Stimulated activated effector memory CD8-positive, alpha-beta T cell treated with anti-CD3 and anti-CD28 coated beads, Interleukin-12 subunit alpha, Interleukin-12 subunit beta, amount 100 ng/mL, for 72 hours (primary cell): Measurements from ENCODE around the gene RAB3GAP2.
"Not testable (repeated sequence)": the region's sequence is repeated elsewhere in the genome, so short reads cannot be mapped to it uniquely, and the experiment has no call there.

Experiments used
- ATAC-seq: fragments of 150-1000 bp; cut with Tn5 transposase; 2 replicates; pipeline ENCODE4 v1.10.0; 2021
- DNase-seq, 2 donors: peaks; one replicate each; pipeline ENCODE4 v3.0.0; 2021 to 2022; ENCODE audit warnings: low spot score in 2 of 2
- H3K27ac Mint-ChIP-seq: one replicate; pipeline ENCODE4 v1.8.0; 2022; ENCODE audit warnings: mild to moderate bottlenecking, mixed read lengths
- H3K36me3 Mint-ChIP-seq: one replicate; pipeline ENCODE4 v1.8.0; 2022; ENCODE audit warnings: mild to moderate bottlenecking, mixed read lengths
- H3K4me1 Mint-ChIP-seq: one replicate; pipeline ENCODE4 v1.8.0; 2022; ENCODE audit warnings: mixed read lengths
- H3K4me3 Mint-ChIP-seq: one replicate; pipeline ENCODE4 v1.8.0; 2022; ENCODE audit warnings: mild to moderate bottlenecking, mixed read lengths
- H3K9me3 Mint-ChIP-seq: one replicate; pipeline ENCODE4 v1.8.0; 2022; ENCODE audit warnings: mixed read lengths

Gene RAB3GAP2

GRCh38 chr1:220169887-220170286 lies 102.4 kb downstream of the RAB3GAP2 start:
- H3K4me1 Mint-ChIP-seq, H3K4me3 Mint-ChIP-seq, H3K9me3 Mint-ChIP-seq, DNase-seq, H3K27ac Mint-ChIP-seq, ATAC-seq: not testable (repeated sequence)
- peaks cover 96% of the 10 kb centered on the region for H3K36me3 Mint-ChIP-seq

GRCh38 chr1:220166853-220167252 lies 105.4 kb downstream of the RAB3GAP2 start:
- Mint-ChIP-seq H3K27ac (no peak overlapping the region), H3K4me1 (no peaks in the 10 kb centered on the region), H3K36me3 (peaks cover 75% of the 10 kb centered on the region), H3K4me3 (no peak overlapping the region), H3K9me3 (no peaks in the 10 kb centered on the region)
- ATAC-seq (no peak), DNase-seq (no peak)

GRCh38 chr1:220164517-220164916 lies 107.7 kb downstream of the RAB3GAP2 start:
- Mint-ChIP-seq H3K36me3 (peaks cover 57% of the 10 kb centered on the region), H3K4me3 (no peak overlapping the region), H3K4me1 (no peaks in the 10 kb centered on the region), H3K27ac (no peak overlapping the region), H3K9me3 (no peaks in the 10 kb centered on the region)
- no peak for ATAC-seq
- DNase-seq = no peak

- Mint-ChIP-seq H3K36me3 (peaks cover 57% of the 10 kb centered on the region), H3K4me1 (no peaks in the 10 kb centered on the region), H3K4me3 (no peak overlapping the region), H3K27ac (no peak overlapping the region), H3K9me3 (no peaks in the 10 kb centered on the region)
- ATAC-seq = no peak
- no peak for DNase-seq
Measured at GRCh38 chr1:220164116-220164515, 108.1 kb downstream of the RAB3GAP2 start.

GRCh38 chr1:220160027-220160426 lies 112.2 kb downstream of the RAB3GAP2 start:
- ATAC-seq = no peak
- no peak overlapping the region for H3K4me3 Mint-ChIP-seq
- peaks cover 16% of the 10 kb centered on the region for H3K4me1 Mint-ChIP-seq
- H3K9me3 Mint-ChIP-seq = no peaks in the 10 kb centered on the region
- no peak for DNase-seq
- H3K27ac Mint-ChIP-seq = no peak overlapping the region
- peaks cover 50% of the 10 kb centered on the region for H3K36me3 Mint-ChIP-seq

GRCh38 chr1:220159041-220159440 lies 113.2 kb downstream of the RAB3GAP2 start:
- ATAC-seq (no peak), DNase-seq (no peak)
- Mint-ChIP-seq H3K36me3 (peaks cover 52% of the 10 kb centered on the region), H3K27ac (no peak overlapping the region), H3K4me1 (peaks cover 16% of the 10 kb centered on the region), H3K9me3 (no peaks in the 10 kb centered on the region), H3K4me3 (no peak overlapping the region)

- not testable (repeated sequence) for ATAC-seq, DNase-seq, H3K4me3 Mint-ChIP-seq, H3K9me3 Mint-ChIP-seq
- H3K36me3 Mint-ChIP-seq = peaks cover 57% of the 10 kb centered on the region
- H3K4me1 Mint-ChIP-seq = peaks cover 16% of the 10 kb centered on the region
- peak overlapping the region; percentile 12 for H3K27ac Mint-ChIP-seq
Measured at GRCh38 chr1:220158530-220158929, 113.7 kb downstream of the RAB3GAP2 start.

GRCh38 chr1:220157738-220158137 lies 114.5 kb downstream of the RAB3GAP2 start:
- Mint-ChIP-seq H3K9me3 (no peaks in the 10 kb centered on the region), H3K4me3 (no peak overlapping the region), H3K36me3 (peaks cover 64% of the 10 kb centered on the region), H3K27ac (peak overlapping the region; percentile 12), H3K4me1 (peaks cover 16% of the 10 kb centered on the region)
- DNase-seq (no peak), ATAC-seq (no peak)

- Mint-ChIP-seq H3K36me3 (peaks cover 73% of the 10 kb centered on the region), H3K9me3 (no peaks in the 10 kb centered on the region), H3K27ac (peak overlapping the region; percentile 63), H3K4me3 (peak overlapping the region; percentile 3), H3K4me1 (peaks cover 16% of the 10 kb centered on the region)
- ATAC-seq (peak; percentile 79), DNase-seq (no peak)
Measured at GRCh38 chr1:220156620-220157146, 115.6 kb downstream of the RAB3GAP2 start.

- no peaks in the 10 kb centered on the region for H3K9me3 Mint-ChIP-seq
- peaks cover 84% of the 10 kb centered on the region for H3K36me3 Mint-ChIP-seq
- H3K27ac Mint-ChIP-seq = no peak overlapping the region
- H3K4me1 Mint-ChIP-seq = peaks cover 10% of the 10 kb centered on the region
- DNase-seq = no peak
- H3K4me3 Mint-ChIP-seq = no peak overlapping the region
- no peak for ATAC-seq
Measured at GRCh38 chr1:220153147-220153546, 119.1 kb downstream of the RAB3GAP2 start.

GRCh38 chr1:220151454-220151853 lies 120.8 kb downstream of the RAB3GAP2 start:
- Mint-ChIP-seq H3K36me3 (peaks cover 85% of the 10 kb centered on the region), H3K4me3 (no peak overlapping the region), H3K4me1 (peaks cover 3% of the 10 kb centered on the region), H3K9me3 (no peaks in the 10 kb centered on the region), H3K27ac (no peak overlapping the region)
- no peak for ATAC-seq
- DNase-seq = no peak

- no peaks in the 10 kb centered on the region for H3K9me3 Mint-ChIP-seq
- H3K4me1 Mint-ChIP-seq = no peaks in the 10 kb centered on the region
- no peak for DNase-seq
- peak; percentile 42 for ATAC-seq
- peak overlapping the region; percentile 23 for H3K27ac Mint-ChIP-seq
- peaks cover 92% of the 10 kb centered on the region for H3K36me3 Mint-ChIP-seq
- no peak overlapping the region for H3K4me3 Mint-ChIP-seq
Measured at GRCh38 chr1:220149742-220150141, 122.5 kb downstream of the RAB3GAP2 start.

- DNase-seq = no peak
- no peaks in the 10 kb centered on the region for H3K9me3 Mint-ChIP-seq
- no peaks in the 10 kb centered on the region for H3K4me1 Mint-ChIP-seq
- no peak for ATAC-seq
- no peak overlapping the region for H3K27ac Mint-ChIP-seq
- H3K36me3 Mint-ChIP-seq = peaks cover 95% of the 10 kb centered on the region
- no peak overlapping the region for H3K4me3 Mint-ChIP-seq
Measured at GRCh38 chr1:220144051-220144450, 128.2 kb downstream of the RAB3GAP2 start.

- ATAC-seq (no peak), DNase-seq (no peak)
- peaks cover 97% of the 10 kb centered on the region for H3K36me3 Mint-ChIP-seq
- no peaks in the 10 kb centered on the region for H3K9me3 Mint-ChIP-seq
- H3K4me3 Mint-ChIP-seq = no peak overlapping the region
- H3K4me1 Mint-ChIP-seq = no peaks in the 10 kb centered on the region
- H3K27ac Mint-ChIP-seq = peak overlapping the region; percentile 54
Measured at GRCh38 chr1:220139966-220140365, 132.3 kb downstream of the RAB3GAP2 start.

- Mint-ChIP-seq H3K4me1 (no peaks in the 10 kb centered on the region), H3K27ac (peak overlapping the region; percentile 71), H3K9me3 (no peaks in the 10 kb centered on the region), H3K4me3 (no peak overlapping the region), H3K36me3 (peaks cover 100% of the 10 kb centered on the region)
- peak; percentile 54 for ATAC-seq
- no peak for DNase-seq
Measured at GRCh38 chr1:220137019-220137786, 135.1 kb downstream of the RAB3GAP2 start.

- Mint-ChIP-seq H3K27ac (peak overlapping the region; percentile 32), H3K9me3 (no peaks in the 10 kb centered on the region), H3K4me3 (no peak overlapping the region), H3K4me1 (no peaks in the 10 kb centered on the region), H3K36me3 (peaks cover 97% of the 10 kb centered on the region)
- ATAC-seq (no peak), DNase-seq (no peak)
Measured at GRCh38 chr1:220135755-220136154, 136.5 kb downstream of the RAB3GAP2 start.
